DOHH2 (cell line): ENCODE data around the gene GALNT18.

ENCODE experiments used
- CTCF ChIP-seq: fragments of 200-600 bp; sonication (generic); IDR thresholded peaks from one replicate; pipeline ENCODE4 v1.5.1; 2014; ENCODE audit warnings: antibody characterized with exemption, mild to moderate bottlenecking, low read depth, low read length; ENCODE audit not compliant: poor library complexity, severe bottlenecking
- EZH2phosphoT487 ChIP-seq: fragments of 200-600 bp; sonication (generic); IDR thresholded peaks from 2 replicates; pipeline ENCODE4 v1.6.1; 2017; ENCODE audit warnings: borderline replicate concordance, mild to moderate bottlenecking, antibody characterized with exemption, low read length, moderate library complexity, mixed read lengths

GRCh38 chr11:11306855-11307254 is 314.9 kb downstream of the GALNT18 start:
- TF ChIP-seq CTCF (no peak), EZH2phosphoT487 (no peak)
